HG03025 (cell line): Measurements from ENCODE around the gene ARHGAP20.
"Not testable (repeated sequence)": the region's sequence is repeated elsewhere in the genome, so short reads cannot be mapped to it uniquely, and the experiment has no call there.

Experiments used
- ATAC-seq: cut with Tn5 transposase; IDR thresholded peaks from one replicate; pipeline ENCODE4 v1.9.1; 2021; ENCODE audit warnings: mild to moderate bottlenecking, moderate library complexity; ENCODE audit not compliant: unreplicated experiment, low FRiP score

The ARHGAP20 gene

DNA sequence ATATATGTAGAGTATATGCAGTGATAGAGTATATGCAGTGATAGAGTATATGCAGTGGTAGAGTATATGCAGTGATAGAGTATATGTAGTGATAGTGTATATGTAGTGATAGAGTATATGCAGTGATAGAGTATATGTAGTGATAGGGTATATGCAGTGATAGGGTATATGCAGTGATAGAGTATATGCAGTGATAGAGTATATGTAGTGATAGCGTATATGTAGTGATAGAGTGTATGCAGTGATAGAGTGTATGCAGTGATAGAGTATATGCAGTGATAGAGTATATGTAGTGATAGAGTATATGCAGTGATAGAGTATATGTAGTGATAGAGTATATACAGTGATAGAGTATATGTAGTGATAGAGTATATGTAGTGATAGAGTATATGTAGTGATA is 92.9 kb downstream of the ARHGAP20 start:
- not testable (repeated sequence) for ATAC-seq

DNA sequence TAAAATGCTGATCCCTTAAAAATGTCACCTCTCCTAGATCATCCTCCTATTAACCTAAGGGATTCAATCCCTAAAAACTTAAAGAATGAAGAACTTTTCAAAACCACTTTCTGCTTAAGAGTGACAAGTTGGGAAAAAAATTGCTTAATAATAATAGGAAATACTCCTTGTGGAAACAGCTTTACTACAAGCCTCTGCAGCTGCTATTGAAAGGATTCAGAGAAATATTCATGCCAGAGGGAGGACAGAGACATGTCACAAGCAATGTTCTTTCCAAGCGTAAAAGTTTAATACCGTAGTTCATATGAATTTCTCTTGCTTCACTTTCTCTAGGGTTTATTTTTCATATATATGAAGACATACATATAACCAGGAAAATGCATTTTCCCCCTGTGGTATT is 98.2 kb downstream of the ARHGAP20 start:
- no peak for ATAC-seq

DNA sequence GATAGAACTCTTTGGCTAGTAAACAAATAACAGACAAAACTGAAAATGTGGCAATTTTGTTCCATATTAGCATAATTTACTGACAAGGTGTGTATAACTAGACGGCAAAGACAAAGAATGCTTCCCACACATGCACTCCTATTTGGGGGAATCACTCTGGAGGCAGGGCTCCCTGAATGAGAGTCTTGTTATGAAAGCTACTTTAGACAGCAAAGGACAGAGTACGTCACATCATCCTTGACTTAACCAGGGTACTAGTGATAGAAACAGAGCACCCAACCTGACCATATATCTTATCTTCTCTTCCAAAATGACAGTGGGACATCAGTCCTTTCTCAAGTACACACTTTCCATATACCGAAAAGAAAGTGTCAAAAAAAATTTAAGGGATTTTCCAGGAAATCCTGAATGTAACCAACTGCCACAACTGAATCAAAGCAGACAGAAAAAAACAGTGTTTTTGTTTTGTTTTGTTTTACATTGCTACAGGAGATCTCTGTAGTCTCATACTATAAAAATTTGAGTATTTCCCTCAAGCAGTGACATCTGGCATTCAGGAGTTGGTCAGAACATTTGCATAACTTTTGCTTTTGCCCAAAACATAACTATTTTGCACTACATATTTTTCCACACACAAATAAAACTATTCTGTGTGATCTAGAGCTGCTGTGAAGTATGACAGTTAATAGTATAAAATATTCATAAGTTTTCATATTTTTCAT is 98.9 kb downstream of the ARHGAP20 start:
- no peak for ATAC-seq

DNA sequence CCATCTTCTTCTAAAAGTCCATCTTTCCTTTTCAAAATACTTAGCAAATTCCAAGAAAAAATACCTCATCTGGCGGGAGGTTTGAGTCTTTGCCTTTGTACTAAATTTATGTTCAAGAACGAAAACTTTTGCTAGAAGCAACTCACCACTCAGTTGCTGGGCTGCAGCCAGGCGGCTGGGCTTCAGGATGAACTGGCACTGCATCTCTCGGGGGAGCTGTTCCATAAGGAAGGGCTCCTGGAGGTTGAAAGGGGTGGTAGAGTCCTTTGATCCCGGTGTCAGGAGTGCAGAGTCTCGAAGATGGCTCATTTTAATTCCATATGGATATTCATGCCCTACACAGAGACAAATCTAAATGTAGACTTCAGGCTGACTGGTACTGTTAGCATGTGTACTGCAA is 105.8 kb downstream of the ARHGAP20 start:
- ATAC-seq, result no peak

DNA sequence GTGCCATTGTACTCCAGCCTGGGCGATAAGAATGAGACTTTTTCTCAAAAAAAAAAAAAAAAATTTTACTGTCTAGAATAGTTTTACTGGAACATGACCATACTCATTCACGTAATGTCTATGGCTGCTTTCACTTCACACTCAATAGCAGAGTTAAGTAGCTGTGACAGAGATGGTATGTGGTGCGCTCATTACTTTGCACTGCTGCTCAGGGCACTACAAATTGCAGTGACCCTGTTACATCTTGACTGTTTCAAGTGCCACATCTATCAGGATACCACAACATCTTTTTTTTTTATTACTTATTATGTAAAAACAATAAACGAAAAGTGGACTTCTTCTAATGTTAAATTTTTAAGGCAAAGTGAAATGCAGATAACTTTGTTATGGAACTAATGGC is 110.3 kb downstream of the ARHGAP20 start:
- ATAC-seq, result no peak

DNA sequence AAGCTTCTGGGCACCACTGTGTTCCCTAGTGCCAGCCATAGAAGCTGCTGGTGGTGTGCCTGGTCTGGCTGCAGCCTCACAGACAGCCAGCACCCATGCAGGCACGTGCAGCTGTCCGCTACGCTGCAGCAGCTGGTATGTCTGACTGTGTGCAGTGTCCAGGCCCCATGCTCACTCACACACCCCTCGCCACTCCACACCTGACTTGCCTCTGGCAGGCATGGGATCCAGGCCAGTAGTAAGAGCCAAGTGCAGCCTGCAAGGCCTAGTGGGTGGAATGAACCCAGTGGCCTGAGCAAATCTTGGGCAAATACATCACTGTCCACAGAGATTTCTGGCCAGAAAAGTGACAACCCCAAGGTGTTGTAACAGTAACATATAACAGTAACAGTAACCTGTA is 111.9 kb downstream of the ARHGAP20 start:
- no peak for ATAC-seq

DNA sequence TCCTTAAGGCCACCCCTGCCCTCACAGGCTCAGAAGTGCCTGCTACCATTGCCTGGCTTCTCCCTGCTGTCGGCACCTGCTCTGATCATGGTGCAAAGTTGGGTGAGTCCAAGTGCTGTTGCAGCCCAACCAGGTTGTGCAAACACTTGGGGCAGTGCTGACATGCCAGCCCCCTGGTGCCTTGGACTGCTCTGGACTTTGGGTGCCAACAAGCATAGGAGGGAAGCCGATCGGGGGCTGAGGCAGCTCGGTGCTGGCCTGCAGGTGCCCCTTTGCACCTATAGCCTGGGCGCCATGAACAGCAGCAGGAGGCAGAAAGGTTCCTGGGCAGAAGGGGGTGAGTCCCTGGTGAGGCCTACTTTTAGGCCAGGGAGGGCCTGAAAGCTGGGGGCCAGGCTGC is 113.0 kb downstream of the ARHGAP20 start:
- ATAC-seq, result no peak

DNA sequence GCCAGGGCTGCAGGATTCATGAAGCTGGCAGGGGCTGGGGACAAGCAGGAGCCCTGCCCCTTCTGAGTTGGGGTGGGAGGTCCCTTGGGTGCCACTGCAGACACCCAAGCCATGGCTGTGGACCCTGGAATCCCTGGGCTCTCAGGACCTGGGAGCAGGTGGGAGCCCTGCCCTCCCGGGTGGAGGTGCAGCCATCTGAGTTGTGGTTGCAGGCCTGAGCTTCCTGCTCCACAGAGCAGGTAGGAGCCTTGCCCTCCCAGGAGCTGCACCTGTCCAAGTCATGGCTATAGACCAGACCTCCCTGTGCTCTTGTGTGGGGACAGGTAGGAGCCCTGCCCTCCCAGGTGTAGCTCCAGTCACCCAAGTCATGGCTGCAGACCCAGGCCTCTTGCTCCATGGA is 113.5 kb downstream of the ARHGAP20 start:
- ATAC-seq, result no peak

DNA sequence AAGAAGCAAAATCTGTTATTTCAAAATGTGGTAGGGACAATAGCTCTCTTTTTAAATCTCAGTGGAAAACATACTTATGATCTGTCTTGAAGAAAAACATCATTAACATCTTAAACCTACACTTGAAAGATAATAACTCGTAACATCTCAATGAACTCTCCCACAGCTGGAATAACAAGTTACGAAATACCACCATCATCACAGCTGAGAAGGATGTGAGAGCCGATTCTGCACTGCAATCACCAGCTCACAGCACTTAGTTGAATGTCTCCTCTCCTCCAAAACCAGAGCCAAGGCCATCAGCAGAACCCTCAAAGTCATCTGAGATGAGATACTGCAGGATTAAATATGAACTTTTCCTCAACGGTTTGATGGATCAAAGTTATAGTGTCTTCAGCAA is 124.3 kb downstream of the ARHGAP20 start:
- ATAC-seq, result no peak

DNA sequence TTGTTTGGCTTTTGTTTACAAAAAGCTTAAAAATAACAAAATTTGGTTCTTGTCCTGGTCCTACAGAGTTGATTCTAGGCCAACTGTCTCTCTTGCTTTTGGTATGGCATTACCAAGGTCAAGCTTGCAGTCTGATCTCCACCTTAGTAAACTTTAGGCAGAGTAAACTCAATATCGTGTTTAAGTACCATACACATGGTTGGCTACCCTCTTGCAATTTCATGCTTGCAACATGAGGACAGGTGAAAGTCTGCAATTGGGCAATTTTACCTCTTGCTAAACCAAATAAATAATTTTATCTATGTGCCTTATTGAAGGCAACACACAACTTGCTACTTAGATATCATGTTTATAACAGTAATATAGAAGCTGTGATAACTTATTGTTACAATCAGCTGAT is 125.1 kb downstream of the ARHGAP20 start:
- no peak for ATAC-seq

DNA sequence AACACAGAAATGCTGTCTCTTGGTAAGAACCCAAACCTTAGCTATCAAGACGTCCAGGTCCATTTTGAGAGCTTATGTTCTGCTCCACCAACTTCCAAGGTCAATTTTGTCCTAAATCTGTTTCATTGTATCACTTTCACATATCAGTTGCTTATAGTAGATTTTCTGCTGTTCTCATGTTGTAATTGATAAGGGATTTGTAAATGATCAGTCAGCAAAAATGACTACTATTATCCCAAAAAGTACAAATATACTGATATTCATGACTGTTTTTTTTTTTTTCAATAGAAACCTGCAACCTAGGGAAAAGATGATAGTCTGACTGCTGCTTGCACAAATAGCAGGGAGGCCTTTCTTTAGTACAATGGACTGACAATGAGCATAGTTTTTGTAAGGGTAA is 128.1 kb downstream of the ARHGAP20 start:
- no peak for ATAC-seq

DNA sequence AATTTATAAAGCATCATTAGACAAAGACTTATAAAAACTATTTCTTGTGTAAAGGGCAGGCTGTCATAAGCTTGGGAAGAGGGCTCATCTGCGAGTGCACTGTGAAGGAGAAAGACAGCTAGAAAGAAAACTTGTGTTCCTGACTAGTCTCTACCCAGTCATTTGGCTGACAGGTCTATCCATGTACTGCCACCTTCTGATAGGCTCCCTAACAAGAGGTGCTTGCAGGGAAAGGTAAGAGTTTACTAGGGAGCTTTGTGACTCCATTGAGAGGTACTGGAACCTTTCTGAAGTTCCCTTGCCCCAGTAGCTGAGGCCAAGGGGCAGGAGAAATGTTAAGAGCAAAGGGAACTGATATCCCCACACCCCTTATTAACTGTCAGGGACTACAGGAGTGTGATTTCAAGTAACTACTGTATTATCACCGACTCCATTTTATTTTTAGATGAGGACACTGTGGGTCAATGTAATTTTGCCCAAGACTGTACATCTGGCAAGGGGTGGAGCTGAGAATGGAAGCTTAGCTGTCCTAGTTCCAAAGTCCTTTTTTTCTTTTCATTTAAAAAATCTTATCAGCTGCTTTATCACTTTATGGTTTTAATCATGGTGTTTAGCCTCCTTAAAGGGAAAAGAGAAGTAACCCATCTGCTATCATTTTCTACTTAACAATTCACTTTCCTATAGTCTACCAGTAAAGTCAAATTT is 129.4 kb downstream of the ARHGAP20 start:
- ATAC-seq, result no peak

DNA sequence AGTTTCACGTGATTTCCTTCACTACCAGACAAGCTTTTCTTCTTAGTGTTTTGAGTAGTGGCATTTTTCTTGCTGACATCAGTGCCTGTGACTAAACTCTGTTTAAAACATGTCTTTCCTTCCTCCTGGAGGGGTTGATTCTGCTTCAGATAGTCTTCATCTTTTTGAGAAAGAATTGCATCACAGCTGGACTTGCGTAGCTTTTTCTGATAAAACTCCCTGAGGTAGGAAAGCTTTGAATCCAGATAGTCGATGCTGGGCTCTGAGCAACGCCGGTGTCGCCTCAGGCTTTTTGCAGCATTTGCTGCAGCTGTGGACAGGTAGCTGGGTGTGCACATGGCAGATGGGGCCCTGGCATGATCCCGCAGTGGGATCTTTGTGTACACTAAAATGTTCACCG is 131.7 kb downstream of the ARHGAP20 start:
- ATAC-seq, result no peak

DNA sequence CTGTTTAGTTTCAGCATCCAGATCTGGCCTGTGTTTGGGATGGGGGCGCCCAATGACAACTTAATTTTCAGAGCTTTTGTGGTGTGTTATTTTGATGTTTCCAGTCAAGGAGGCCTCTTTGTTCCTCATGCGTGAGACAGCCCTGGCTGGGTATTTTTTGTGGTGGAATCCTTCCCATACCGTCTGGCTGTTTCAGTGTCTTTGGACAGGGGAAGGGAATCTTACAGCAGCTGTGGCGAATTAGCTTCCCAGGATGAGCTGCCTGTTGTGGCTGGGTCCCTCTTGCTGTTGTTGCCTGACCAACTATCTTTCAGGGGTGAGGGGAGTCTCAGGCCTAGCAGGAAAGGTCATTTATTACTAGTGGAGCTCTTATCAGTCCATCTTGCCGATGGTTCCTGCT is 138.8 kb downstream of the ARHGAP20 start:
- ATAC-seq, result no peak

DNA sequence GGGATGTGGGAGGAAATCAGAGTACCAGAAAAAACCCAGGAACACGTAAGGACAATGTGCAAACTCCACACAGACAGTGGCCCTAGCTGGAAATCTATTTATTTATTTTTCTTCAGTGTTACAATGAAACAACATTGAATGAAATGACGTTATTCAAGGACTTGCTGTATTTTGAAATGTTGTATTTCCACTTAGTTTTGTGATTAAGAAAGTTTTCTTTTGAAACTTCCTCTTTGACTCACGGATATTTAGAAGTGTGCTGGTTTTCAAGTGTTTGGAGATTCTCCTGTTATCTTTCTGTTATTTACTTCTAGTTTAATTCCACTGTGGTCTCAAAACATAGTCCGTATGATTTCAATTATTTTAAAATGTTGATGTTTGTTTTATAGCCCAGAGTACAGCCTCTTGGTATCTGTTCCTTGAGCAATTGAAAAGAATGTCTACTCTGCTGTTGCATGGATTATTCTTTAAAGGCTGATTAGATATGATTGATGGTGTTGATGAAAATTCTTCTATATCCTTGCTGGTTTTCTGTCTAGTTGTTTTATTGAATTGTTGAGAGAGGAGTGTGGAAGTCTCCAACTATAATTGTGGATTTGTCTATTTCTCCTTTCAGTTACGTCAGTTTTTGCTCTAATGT is 141.0 kb downstream of the ARHGAP20 start:
- ATAC-seq, result no peak

DNA sequence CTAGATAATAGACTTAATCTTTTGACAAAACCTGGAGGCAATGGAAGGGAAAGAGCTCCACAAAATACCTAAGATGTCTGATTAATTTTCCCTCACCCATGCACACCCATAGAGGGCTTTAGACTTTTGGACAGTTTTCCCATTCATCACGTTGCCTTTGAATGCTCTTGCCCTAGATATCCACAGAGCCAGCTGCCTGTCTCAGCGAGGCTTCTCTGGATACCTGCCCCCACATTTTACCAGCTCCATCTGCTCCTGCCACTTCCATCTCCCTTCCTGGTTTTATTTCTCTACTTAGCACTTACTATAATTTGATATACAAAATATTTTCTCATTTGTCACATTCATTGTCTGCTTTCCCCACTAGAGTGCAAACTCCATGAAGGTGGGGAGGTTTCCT is 145.7 kb downstream of the ARHGAP20 start:
- ATAC-seq, result no peak

DNA sequence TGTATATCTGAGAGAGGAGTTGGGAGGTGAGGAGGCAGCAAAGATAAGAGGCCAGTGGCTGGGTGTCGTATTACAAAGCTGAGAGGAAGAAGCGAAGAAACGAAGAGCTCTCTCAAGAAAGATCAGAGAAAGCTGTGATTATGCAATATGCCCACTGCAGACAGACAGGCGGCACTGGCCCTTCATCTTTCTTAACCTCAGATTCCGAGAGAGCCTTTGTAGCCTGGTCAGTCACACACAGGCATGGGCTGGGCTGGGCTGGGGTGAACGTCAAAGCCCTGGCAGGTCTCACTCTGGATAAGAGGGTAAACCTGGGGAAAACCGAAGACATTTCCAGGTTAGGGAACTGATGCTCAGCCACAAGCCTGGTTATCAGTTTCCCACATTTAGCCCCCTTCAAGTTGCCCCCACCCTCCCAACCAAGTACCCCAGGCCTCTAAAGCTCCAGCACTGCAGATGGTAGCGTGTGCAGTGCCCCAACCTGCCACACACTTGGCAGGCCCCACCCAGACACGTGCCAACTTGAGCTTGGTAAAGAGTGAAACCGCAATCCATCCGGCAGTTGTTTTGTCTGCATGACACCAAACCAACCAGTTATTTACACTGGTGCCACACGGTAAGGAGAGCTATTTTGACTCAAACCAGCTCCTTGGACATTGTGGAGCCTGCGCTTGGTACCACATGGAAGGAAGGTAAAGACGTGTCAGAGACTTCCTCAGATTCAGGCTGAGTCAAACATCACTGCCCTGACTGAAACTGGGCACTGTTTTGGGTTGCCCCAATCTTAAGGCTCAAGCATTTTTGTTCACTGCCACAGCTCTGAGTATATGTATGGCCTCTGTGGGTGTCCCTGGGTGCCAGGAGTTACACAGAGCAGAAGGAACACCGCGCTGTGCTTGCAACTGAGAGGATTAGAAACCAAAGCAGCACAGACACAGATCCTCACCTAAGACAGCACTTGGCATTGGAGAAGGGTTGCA is 146.6 kb downstream of the ARHGAP20 start:
- ATAC-seq, result no peak

DNA sequence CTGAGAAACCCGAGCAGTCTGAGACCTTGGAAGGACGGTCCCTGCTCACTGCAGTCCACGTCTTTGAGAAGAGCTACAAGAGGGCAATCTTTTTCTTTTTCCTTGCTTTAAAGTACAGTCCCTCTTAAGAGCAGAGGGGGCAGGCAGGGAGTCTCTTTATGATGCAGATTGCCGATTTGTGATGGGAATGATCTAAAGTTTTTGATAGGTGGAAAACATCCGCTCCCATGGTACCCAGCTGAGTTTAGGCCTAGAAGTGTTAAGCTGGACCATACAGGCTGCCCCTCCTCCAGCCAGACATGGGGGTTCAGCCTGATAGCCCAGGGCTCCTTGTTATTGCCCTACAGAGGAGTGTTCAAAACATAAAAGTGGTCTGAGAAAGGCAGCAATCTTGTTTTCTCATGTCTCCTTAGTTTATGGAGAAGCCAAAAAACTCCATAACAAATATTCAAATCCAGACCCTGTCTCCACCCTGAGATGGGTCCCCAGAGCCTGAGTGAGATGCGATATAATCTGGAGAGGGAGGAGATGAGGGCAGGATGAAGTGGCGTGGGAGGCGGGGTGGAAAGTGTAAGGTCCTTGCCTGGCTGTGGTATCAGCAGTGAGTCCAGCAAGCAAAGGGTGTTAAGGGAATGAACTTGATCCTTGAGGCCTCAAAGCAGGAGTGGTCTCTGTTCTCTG is 147.4 kb downstream of the ARHGAP20 start:
- ATAC-seq, result no peak

DNA sequence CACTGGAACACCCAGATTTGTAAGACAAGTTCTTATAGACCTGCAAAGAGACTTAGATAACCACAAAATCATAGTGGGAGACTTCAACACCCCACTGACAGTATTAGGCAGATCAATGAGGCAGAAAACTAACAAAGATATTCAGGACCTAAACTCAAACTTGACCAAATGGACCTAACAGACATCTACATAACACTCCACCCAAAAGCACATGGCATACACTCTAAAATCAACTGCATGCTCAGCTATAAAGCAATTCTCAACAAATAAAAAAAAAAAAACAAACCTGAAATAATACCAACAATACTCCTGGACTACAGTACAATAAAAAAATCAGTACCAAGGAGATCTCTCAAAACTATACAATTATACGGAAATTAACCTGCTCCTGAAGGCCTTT is 167.5 kb downstream of the ARHGAP20 start:
- ATAC-seq, result no peak

DNA sequence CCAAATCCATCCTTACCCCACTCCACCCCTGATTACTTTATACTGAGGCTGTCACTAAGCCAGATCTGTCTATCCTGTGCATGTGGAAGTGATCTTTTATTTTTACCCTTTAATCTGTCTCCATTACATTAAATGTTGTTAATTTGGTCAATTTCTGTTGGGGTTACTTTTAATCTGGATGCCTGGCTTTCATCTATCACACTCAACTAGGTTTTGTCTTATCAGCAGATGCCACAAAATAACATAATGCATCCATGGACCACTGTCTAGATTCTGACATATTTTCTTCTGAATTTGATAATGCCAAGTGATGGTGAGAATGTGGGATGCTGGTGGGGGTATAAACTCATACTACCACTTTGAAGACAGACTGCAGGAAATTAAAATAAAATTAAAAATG is 174.1 kb downstream of the ARHGAP20 start:
- ATAC-seq, result no peak
